Measurements from ENCODE around the gene NRG2. TPM values are rescaled to one million over a fixed set of nuclear protein-coding genes. Genes with fewer than 3 reads are reported as not detected.

The NRG2 gene
- polyA plus RNA-seq, 1 of the 3 experiments (the other 2 are of a cell fraction), result 3.7 TPM

GRCh38 chr5:140017397-140018095 lies 25.6 kb downstream of the NRG2 start:
- CTCF ChIA-PET, result interaction anchor here (1.0 to 3.4 kb wide), 4 partner anchors 10 to 229 kb away, joined by 3 to 18 read pairs (median 4); partner anchors contain the start of gene NRG2
- Histone ChIP-seq H3K4me1 (ENCODE audit: control insufficient read depth in 1 of 2, insufficient read depth in 2 of 2, low read depth in 1 of 2, low read length in 1 of 2) (peaks cover 0 to 10% of the 10 kb centered on the region in 2 experiments; a peak in 1 of 4 replicates), H3K27ac (ENCODE audit: low read depth in 2 of 2, low read length in 1 of 2) (no peak overlapping the region), H4K20me1 (ENCODE audit: insufficient read depth) (no peaks in the 10 kb centered on the region), H3K4me3 (ENCODE audit: low read depth in 2 of 2, low read length in 1 of 2) (no peak overlapping the region), H2AFZ (ENCODE audit: low read depth) (no peak overlapping the region), H3K36me3 (replicated peaks in 1 of 2; ENCODE audit: control insufficient read depth in 1 of 2, insufficient read depth in 2 of 2, low read length in 1 of 2) (no peaks in the 10 kb centered on the region), H3K9ac (no peak overlapping the region), H3K9me2 (no peaks in the 10 kb centered on the region), H3K79me2 (ENCODE audit: insufficient read depth) (no peaks in the 10 kb centered on the region), H3K27me3 (ENCODE audit: insufficient read depth) (no peaks in the 10 kb centered on the region), H3K9me3 (no peaks in the 10 kb centered on the region), H3K4me2 (no peak overlapping the region), H3F3A (replicated peaks; ENCODE audit: insufficient read depth) (no peaks in the 10 kb centered on the region)
- no peak for TF ChIP-seq TEAD4 (IDR thresholded peaks at IDR 0.05; ENCODE audit: borderline replicate concordance, insufficient read depth)
- TF ChIP-seq NFIC (IDR thresholded peaks at IDR 0.05; ENCODE audit: borderline replicate concordance), result no peak
- TF ChIP-seq REST (IDR thresholded peaks at IDR 0.05; ENCODE audit: low read depth, low read length), result no peak
- no peak for TF ChIP-seq FOSL2 (IDR thresholded peaks at IDR 0.05; ENCODE audit: borderline replicate concordance, low read depth)
- TF ChIP-seq YY1 (IDR thresholded peaks at IDR 0.05; ENCODE audit: low read depth), result no peak
- no peak for TF ChIP-seq FOXJ3 (CRISPR knock-in tag; IDR thresholded peaks at IDR 0.05)
- no peak for TF ChIP-seq CHD2 (IDR thresholded peaks at IDR 0.05; ENCODE audit: low read length, partially characterized antibody)
- TF ChIP-seq USF2 (IDR thresholded peaks at IDR 0.05; ENCODE audit: borderline replicate concordance, low read depth, low read length), result no peak
- no peak for TF ChIP-seq JUND (IDR thresholded peaks at IDR 0.05)
- no peak for TF ChIP-seq EZH2phosphoT487 (IDR thresholded peaks at IDR 0.05; ENCODE audit: borderline replicate concordance, low read depth)
- no peak for TF ChIP-seq TCF12 (IDR thresholded peaks at IDR 0.05)
- TF ChIP-seq EP300 (IDR thresholded peaks at IDR 0.05; ENCODE audit: borderline replicate concordance in 1 of 2, low read depth in 1 of 2, low read length in 1 of 2), result no peak
- no peak for TF ChIP-seq ZBTB33 (IDR thresholded peaks at IDR 0.05; ENCODE audit: borderline replicate concordance, low read depth)
- TF ChIP-seq NRF1 (IDR thresholded peaks at IDR 0.05; ENCODE audit: low read depth, low read length), result no peak
- no peak for TF ChIP-seq CTCF (IDR thresholded peaks at IDR 0.05)
- no peak for TF ChIP-seq FOXM1 (IDR thresholded peaks at IDR 0.05; ENCODE audit: low read depth)
- TF ChIP-seq MXI1 (IDR thresholded peaks at IDR 0.05; ENCODE audit: low read depth, low read length), result no peak
- 86% methylated on average over 9 of the region's 9 CpGs for WGBS (ENCODE audit: low lambda C conversion rate)
- DNase-seq, result no peak
- POLR2A ChIA-PET, result no interaction called here
